OCI-LY3 (cell line): ENCODE data around the gene BIRC7.

Experiments
- H2AFZ ChIP-seq: fragments of 200-600, 300-600 bp; shearing (Covaris generic); 2 replicates; pipeline ENCODE4 v1.6.0; 2014; ENCODE audit warnings: antibody characterized with exemption, low read depth, low read length
- H3K27ac ChIP-seq: fragments of 200-600, 300-600 bp; sonication (generic); 2 replicates; pipeline ENCODE4 v1.5.1; 2014; ENCODE audit warnings: mild to moderate bottlenecking, low read length, moderate library complexity, mixed read lengths
- H3K27me3 ChIP-seq: fragments of 200-600, 300-600 bp; sonication (generic); 2 replicates; pipeline ENCODE4 v1.6.1; 2014; ENCODE audit warnings: low read depth, low read length, mixed read lengths
- H3K36me3 ChIP-seq: fragments of 200-600, 300-600 bp; sonication (generic); replicated peaks from 2 replicates; pipeline ENCODE3; 2014; ENCODE audit warnings: low read depth, low read length, mixed read lengths
- H3K4me1 ChIP-seq: fragments of 300-600, 200-600 bp; sonication (generic); 2 replicates; pipeline ENCODE4 v1.6.1; 2014; ENCODE audit warnings: low read length, mixed read lengths
- H3K4me2 ChIP-seq: fragments of 200-600, 300-600 bp; sonication (generic); 2 replicates; pipeline ENCODE4 v1.6.1; 2014; ENCODE audit warnings: low read length, mixed read lengths
- H3K4me3 ChIP-seq: fragments of 300-600, 200-600 bp; sonication (generic); 2 replicates; pipeline ENCODE4 v1.5.1; 2014; ENCODE audit warnings: antibody characterized with exemption, mild to moderate bottlenecking, low read length, moderate library complexity
- H3K79me2 ChIP-seq: fragments of 300-600, 200-600 bp; shearing (Covaris generic); 2 replicates; pipeline ENCODE4 v1.6.1; 2014; ENCODE audit warnings: mild to moderate bottlenecking, low read length, mixed read lengths
- H3K9ac ChIP-seq: fragments of 300-600, 200-600 bp; shearing (Covaris generic); 2 replicates; pipeline ENCODE4 v1.6.0; 2014; ENCODE audit warnings: mild to moderate bottlenecking, low read length, moderate library complexity
- H3K9me3 ChIP-seq: fragments of 200-600, 300-600 bp; shearing (Covaris generic); 2 replicates; pipeline ENCODE4 v1.6.1; 2014; ENCODE audit warnings: low read length, mixed read lengths; ENCODE audit not compliant: insufficient read depth
- H4K20me1 ChIP-seq: fragments of 200-600, 300-600 bp; sonication (generic); 2 replicates; pipeline ENCODE4 v1.6.1; 2016; ENCODE audit warnings: low read length, mixed read lengths; ENCODE audit not compliant: insufficient read depth
- EZH2phosphoT487 ChIP-seq: fragments of 200-600 bp; shearing (Covaris generic); IDR thresholded peaks from 2 replicates; pipeline ENCODE4 v1.6.1; 2018; ENCODE audit warnings: antibody characterized with exemption, mixed run types, low read depth
- TF ChIP-seq, protein P1 (sequence below): fragments of 200-600, 300-600 bp; sonication (generic); IDR thresholded peaks from 2 replicates; pipeline ENCODE4 v1.5.1; 2014; ENCODE audit warnings: antibody characterized with exemption, low read length, low read depth

BIRC7 gene

DNA sequence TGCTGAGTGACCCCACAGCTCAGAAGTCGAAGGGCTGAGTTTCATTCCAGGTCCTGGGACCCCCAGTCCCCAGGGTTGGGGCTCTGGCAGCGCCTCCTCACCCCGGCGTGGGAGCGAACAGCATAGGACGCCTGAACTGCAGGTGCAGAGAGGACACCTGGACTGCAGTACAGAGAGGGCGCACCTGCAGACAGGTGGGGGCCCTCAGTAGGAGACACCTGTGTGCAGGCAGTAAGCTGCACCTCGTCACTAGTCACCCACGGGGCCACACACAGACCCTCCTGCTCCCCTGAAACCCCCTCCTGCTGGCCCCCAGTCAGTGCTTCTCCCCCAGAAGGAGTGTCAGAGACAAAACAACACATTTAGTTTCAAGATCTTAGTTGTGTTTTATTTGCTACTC, 27.1 kb downstream of the BIRC7 start:
- Histone ChIP-seq H3K9me3 (no peaks in the 10 kb centered on the region), H3K4me3 (no peak overlapping the region), H3K27me3 (no peaks in the 10 kb centered on the region), H2AFZ (no peak overlapping the region), H4K20me1 (no peaks in the 10 kb centered on the region), H3K4me1 (no peaks in the 10 kb centered on the region), H3K9ac (no peak overlapping the region), H3K27ac (no peak overlapping the region), H3K4me2 (no peak overlapping the region), H3K36me3 (no peaks in the 10 kb centered on the region), H3K79me2 (no peaks in the 10 kb centered on the region)
- no peak for TF ChIP-seq EZH2phosphoT487
- TF ChIP-seq, protein P1, sequence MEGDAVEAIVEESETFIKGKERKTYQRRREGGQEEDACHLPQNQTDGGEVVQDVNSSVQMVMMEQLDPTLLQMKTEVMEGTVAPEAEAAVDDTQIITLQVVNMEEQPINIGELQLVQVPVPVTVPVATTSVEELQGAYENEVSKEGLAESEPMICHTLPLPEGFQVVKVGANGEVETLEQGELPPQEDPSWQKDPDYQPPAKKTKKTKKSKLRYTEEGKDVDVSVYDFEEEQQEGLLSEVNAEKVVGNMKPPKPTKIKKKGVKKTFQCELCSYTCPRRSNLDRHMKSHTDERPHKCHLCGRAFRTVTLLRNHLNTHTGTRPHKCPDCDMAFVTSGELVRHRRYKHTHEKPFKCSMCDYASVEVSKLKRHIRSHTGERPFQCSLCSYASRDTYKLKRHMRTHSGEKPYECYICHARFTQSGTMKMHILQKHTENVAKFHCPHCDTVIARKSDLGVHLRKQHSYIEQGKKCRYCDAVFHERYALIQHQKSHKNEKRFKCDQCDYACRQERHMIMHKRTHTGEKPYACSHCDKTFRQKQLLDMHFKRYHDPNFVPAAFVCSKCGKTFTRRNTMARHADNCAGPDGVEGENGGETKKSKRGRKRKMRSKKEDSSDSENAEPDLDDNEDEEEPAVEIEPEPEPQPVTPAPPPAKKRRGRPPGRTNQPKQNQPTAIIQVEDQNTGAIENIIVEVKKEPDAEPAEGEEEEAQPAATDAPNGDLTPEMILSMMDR = no peak

DNA sequence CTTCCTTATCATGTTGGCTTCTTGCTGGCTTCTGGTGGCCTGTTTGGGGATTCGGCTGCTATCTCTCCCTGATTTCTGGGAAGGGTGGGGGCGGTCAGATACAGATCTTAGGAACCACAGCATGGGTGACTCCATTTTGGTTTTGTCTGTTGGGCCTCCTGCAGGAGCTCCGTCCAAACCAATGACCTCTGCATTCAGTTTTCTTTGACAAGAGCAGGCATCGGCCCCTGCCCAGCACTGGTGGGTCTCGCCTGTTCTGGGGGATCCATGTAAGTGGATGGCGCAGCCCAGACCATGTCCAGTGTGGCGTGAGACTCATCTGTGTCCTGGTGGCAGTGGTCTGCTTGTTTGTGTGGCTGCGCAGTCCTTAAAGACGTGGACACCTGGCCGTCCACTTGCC, 28.3 kb downstream of the BIRC7 start:
- Histone ChIP-seq H3K4me3 (no peak overlapping the region), H2AFZ (no peak overlapping the region), H3K4me1 (no peaks in the 10 kb centered on the region), H3K9me3 (no peaks in the 10 kb centered on the region), H3K4me2 (no peak overlapping the region), H3K27ac (no peak overlapping the region), H3K9ac (no peak overlapping the region), H4K20me1 (no peaks in the 10 kb centered on the region), H3K36me3 (no peaks in the 10 kb centered on the region), H3K27me3 (no peaks in the 10 kb centered on the region), H3K79me2 (no peaks in the 10 kb centered on the region)
- TF ChIP-seq, protein P1 = no peak
- no peak for TF ChIP-seq EZH2phosphoT487

DNA sequence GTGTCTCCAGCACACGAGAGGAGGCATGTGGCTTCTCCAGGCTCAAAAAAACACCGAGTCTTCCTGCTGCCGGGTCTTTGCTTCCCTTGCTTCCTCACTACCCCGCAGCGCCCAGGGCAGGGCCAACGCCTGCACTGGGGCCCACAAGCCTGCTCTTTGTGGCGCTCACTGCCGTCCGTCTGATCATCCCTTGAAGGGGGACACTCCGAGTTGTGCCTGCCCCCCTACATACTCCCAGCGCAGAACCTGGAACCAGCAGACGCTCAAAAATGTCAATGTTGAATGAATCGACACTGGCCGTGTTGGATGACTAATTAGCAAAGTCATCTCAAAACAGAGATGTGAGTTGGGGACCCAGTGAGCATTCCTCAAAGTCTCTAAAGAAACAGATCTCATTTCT, 28.8 kb downstream of the BIRC7 start:
- no peak for TF ChIP-seq EZH2phosphoT487
- TF ChIP-seq, protein P1 = no peak
- no peaks in the 10 kb centered on the region for H3K36me3 ChIP-seq
- H3K9ac ChIP-seq = no peak overlapping the region
- no peak overlapping the region for H3K4me2 ChIP-seq
- H4K20me1 ChIP-seq = no peaks in the 10 kb centered on the region
- H3K79me2 ChIP-seq = no peaks in the 10 kb centered on the region
- H3K4me1 ChIP-seq = no peaks in the 10 kb centered on the region
- no peaks in the 10 kb centered on the region for H3K9me3 ChIP-seq
- H3K27ac ChIP-seq = no peak overlapping the region
- no peak overlapping the region for H3K4me3 ChIP-seq
- H2AFZ ChIP-seq = no peak overlapping the region
- no peaks in the 10 kb centered on the region for H3K27me3 ChIP-seq

DNA sequence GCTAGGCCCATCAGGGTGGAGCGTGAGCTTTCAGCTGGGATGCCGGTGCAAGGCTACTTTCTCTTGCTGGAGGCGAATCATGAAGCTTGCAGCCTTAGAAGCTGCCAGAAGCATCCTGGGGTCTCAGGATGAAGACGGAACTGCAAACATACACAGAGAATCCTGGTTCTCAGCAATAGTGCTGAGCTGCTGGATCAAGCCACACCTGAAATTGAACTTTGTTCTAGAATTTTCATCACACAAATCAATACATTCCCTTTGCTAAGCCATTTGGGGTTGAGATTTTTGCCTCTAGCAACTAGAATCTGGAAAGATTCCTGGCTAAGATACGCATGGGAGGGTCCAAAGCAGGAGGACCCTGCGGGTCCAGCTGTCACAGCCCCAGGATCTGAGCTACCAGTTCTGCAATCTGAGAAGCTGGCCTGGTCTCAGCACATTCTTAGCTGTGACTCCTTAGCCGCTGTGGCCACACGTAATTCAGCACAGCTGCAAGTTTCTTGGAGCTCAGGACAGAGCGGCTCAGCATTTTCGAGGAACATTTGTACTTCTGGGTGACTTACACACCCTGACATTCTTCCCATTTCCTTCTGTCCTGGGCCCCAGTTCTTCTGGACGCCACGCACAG, 30.3 kb downstream of the BIRC7 start:
- TF ChIP-seq, protein P1 = no peak
- no peak for TF ChIP-seq EZH2phosphoT487
- Histone ChIP-seq H3K9ac (no peak overlapping the region), H2AFZ (no peak overlapping the region), H3K4me1 (no peaks in the 10 kb centered on the region), H3K36me3 (no peaks in the 10 kb centered on the region), H3K9me3 (no peaks in the 10 kb centered on the region), H3K27me3 (no peaks in the 10 kb centered on the region), H3K27ac (no peak overlapping the region), H3K79me2 (no peaks in the 10 kb centered on the region), H3K4me3 (no peak overlapping the region), H4K20me1 (no peaks in the 10 kb centered on the region), H3K4me2 (no peak overlapping the region)
